GM12891 (cell line): ENCODE measurements around the gene KRT1.

ENCODE experiments used
- PAX5 ChIP-seq: IDR thresholded peaks from 2 replicates; pipeline ENCODE4 v1.6.1; 2011; ENCODE audit warnings: low read length, moderate library complexity, mild to moderate bottlenecking; ENCODE audit not compliant: insufficient read depth, severe bottlenecking
- POLR2A ChIP-seq: IDR thresholded peaks from 2 replicates; pipeline ENCODE4 v1.6.1; 2011; ENCODE audit warnings: low read depth, low read length, control low read depth
- POLR2AphosphoS5 ChIP-seq: IDR thresholded peaks from 2 replicates; pipeline ENCODE4 v1.6.1; 2011; ENCODE audit warnings: low read depth, low read length, control low read depth
- POU2F2 ChIP-seq: IDR thresholded peaks from 2 replicates; pipeline ENCODE4 v1.6.1; 2011; ENCODE audit warnings: low read depth, mild to moderate bottlenecking, control low read depth, low read length, moderate library complexity
- SPI1 ChIP-seq: IDR thresholded peaks from 2 replicates; pipeline ENCODE4 v1.6.1; 2011; ENCODE audit warnings: low read depth, low read length, control low read depth

DNA sequence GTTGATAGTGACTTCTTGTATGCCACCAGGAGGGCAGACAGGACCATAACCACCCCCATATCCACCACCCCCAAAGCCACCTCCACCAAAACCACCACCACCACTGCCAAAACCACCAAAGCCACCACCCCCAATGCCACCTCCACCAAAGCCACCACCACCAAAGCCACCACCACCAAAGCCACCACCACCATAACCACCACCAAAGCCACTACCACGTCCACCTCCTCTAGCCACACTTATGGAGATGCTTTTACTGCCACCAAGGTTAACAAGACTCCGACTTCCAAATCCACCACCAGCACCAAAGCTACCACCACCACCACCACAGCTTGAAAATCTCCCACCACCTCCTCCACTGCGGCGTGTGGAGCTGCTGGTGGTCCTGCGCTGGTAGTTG, 332 bp downstream of the KRT1 start:
- TF ChIP-seq SPI1 (no peak), POLR2A (no peak), POU2F2 (no peak), POLR2AphosphoS5 (no peak), PAX5 (no peak)
